Measurements from ENCODE around the gene SMIM36.

DNA sequence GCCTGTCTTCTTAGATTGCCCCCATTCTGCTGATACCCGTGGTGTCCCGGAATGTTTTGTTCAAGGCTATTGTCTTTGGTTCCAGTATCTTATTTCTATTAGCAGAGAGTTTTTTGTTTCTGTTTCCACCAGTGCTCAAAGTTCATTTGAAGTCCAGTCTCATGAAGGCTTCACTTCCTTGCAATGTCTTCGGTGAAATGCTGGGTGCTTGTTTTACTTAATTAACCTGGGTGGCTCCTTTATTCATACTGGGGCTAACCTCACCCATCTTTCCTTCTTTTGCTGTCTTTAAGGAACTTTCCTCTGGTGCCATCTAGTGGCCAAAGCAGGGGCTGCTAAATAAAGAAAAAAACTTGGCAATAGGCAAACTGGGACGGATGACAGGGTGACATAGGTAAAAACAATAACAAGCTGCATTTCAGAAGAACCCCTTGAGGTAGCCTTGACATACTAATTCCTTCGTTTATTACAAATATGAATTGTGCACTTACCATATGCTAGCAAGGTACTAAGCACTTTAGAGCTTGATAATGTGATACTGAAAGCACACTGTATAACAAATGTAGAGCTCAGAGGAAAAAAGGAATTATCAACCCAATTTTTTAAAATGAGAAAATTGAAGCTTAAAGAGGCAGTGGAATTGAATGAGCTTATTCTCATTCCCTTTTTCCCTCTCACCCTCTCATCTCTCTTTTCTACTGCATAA is 2.8 kb upstream of the SMIM36 start:
- TF ChIP-seq EP300 (IDR thresholded peaks at IDR 0.05) (no peak), CTCF (IDR thresholded peaks at IDR 0.05) (peak; percentile 79 to 94 (median 88))
